ENCODE data around the gene PRR23E. TPM values are rescaled to one million over a fixed set of nuclear protein-coding genes. Genes with fewer than 3 reads are reported as not detected.

Gene PRR23E, protein sequence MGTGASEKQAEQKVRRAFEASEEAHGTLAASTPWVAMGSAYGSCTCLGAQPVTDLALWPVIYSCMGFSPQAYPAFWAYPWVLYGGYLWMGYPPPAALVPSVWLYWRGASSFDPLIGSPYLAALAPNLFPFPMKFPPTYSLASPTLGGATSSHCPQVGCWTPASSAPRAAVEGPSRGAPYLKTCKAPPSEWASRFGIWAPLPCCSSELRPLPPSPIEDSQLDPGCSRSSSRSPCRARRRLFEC
- not detected for total RNA-seq
- polyA plus RNA-seq: not detected

DNA sequence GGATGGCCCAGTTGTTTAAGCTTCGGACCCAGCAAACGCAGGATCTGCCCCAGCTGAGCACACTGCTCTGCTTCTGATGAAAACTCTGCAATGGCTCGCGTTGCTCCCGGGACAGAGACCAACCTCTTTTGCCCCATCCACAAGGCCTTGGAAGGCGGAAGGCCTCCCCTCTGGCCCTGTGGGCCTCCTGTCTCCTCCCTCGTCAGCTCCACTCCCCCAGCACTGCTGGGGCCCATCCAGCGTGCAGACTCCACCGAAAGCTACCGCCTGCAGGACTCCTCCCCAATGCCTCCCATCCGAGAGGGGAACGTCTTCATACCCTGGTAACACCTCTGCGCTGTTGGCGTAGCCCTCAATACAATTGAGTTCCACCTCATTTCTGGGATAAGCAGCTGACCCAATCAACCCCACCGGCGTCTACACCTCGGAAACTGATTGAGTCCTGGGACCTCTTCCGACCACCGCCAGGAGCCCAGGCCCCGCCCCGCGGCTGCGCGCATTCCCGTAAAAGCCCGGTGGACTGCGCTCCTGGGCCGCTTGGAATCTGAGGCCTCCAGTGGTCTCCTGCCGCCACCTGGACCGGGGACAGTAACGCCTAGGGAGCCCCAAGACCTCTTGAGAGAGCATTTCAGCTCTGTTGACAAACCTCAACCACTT is at the start of gene PRR23E:
PRR23E (plus strand) TSS at position 556 of the 657 bp plus-strand sequence. CDS start 3,555 bp downstream, outside the sequence.
- H3K27ac Mint-ChIP-seq: no peak within 1 kb of the TSS
- no peak within 1 kb of the TSS for H3K4me3 Mint-ChIP-seq
- no peaks in the 10 kb centered on the region for H3K4me1 Mint-ChIP-seq
- Histone ChIP-seq H3K27ac (ENCODE audit: insufficient read depth, low read length, poor library complexity, severe bottlenecking) (no peak within 1 kb of the TSS), H3K4me1 (ENCODE audit: control insufficient read depth, insufficient read depth, low read length, poor library complexity, severe bottlenecking) (no peaks in the 10 kb centered on the region), H3K27me3 (ENCODE audit: control insufficient read depth, insufficient read depth, low read length) (no peaks in the 10 kb centered on the region), H3K36me3 (ENCODE audit: control insufficient read depth, insufficient read depth, low read length) (no peaks in the 10 kb centered on the region), H3K4me3 (ENCODE audit: low read depth, low read length) (no peak within 1 kb of the TSS), H3K9me3 (ENCODE audit: control insufficient read depth in 2 of 2, low read length in 2 of 2) (peaks cover 0 to 2% of the 10 kb centered on the region in 2 experiments)
- H3K9me3 Mint-ChIP-seq: peaks cover 0 to 16% (median 4%) of the 10 kb centered on the region in 7 donors
- no peak for ATAC-seq (ENCODE audit: low read depth in 2 of 2)
- no peaks in the 10 kb centered on the region for H3K36me3 Mint-ChIP-seq
- peaks cover 19% of the 10 kb centered on the region for H3K27me3 Mint-ChIP-seq
- DNase-seq: no peak

DNA sequence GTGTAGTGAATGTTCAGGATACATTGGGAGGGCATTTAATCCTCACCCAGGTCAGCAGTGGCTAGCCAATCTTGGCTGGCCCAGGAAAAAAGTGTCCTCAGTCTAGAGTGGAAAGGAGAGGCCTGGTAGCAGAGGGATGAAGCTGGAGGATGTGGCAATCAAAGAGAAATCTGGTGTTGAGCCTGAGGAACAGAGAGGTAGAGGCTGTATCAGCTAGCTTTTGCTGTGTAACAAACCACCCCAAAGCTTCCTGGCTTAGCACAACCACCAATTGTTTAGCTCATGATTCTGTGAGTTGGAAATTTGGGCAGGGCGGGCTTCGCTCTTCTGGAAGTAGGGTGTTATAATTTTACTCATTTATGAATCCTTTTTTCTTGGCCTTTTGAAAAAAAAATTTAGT is 49.8 kb upstream of the PRR23E start:
- Mint-ChIP-seq H3K9me3 (peaks cover 0 to 5% (median 3%) of the 10 kb centered on the region in 7 donors), H3K27me3 (peaks cover under 1% of the 10 kb centered on the region), H3K4me3 (no peak overlapping the region), H3K36me3 (no peaks in the 10 kb centered on the region), H3K27ac (no peak overlapping the region), H3K4me1 (no peaks in the 10 kb centered on the region)
- Histone ChIP-seq H3K36me3 (ENCODE audit: control insufficient read depth, insufficient read depth, low read length) (no peaks in the 10 kb centered on the region), H3K9me3 (ENCODE audit: control insufficient read depth in 2 of 2, low read length in 2 of 2) (no peaks in the 10 kb centered on the region), H3K27me3 (ENCODE audit: control insufficient read depth, insufficient read depth, low read length) (no peaks in the 10 kb centered on the region), H3K4me1 (ENCODE audit: control insufficient read depth, insufficient read depth, low read length, poor library complexity, severe bottlenecking) (no peaks in the 10 kb centered on the region), H3K4me3 (ENCODE audit: low read depth, low read length) (no peak overlapping the region), H3K27ac (ENCODE audit: insufficient read depth, low read length, poor library complexity, severe bottlenecking) (no peak overlapping the region)
- DNase-seq (no peak), ATAC-seq (ENCODE audit: low read depth in 2 of 2) (no peak)

DNA sequence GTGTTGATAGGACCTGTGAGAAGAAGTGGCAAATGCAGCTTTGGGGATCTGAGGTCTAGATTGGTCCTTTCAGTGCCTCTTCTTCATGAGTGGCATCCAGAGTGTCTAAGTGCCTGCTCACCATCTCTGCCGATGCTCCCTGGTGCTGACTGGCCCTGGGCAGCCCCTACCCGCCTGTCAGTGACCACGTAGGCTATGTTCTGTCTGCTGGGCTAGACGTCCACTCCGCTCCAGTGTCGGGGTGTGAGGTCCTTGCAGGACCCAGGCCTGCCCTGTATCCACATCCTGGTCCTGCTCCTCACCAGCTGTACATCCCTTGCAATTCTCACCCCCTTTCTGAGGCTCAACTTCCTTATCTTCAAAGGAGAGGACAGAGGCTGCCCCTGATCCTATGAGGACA is 48.3 kb upstream of the PRR23E start:
- no peak overlapping the region for H3K27ac ChIP-seq (ENCODE audit: insufficient read depth, low read length, poor library complexity, severe bottlenecking)
- Mint-ChIP-seq H3K4me1 (peaks cover 0 to 2% (median 0%) of the 10 kb centered on the region in 4 donors), H3K27ac (no peak overlapping the region), H3K4me3 (no peak overlapping the region), H3K9me3 (peaks cover 0 to 5% (median 3%) of the 10 kb centered on the region in 7 donors), H3K27me3 (no peaks in the 10 kb centered on the region), H3K36me3 (no peaks in the 10 kb centered on the region)
- no peak overlapping the region for H3K4me3 ChIP-seq (ENCODE audit: low read depth, low read length)
- DNase-seq: no peak
- H3K4me1 ChIP-seq (ENCODE audit: control insufficient read depth, insufficient read depth, low read length, poor library complexity, severe bottlenecking): no peaks in the 10 kb centered on the region
- no peaks in the 10 kb centered on the region for H3K36me3 ChIP-seq (ENCODE audit: control insufficient read depth, insufficient read depth, low read length)
- H3K9me3 ChIP-seq (ENCODE audit: control insufficient read depth in 2 of 2, low read length in 2 of 2): no peaks in the 10 kb centered on the region
- no peak for ATAC-seq (ENCODE audit: low read depth in 2 of 2)
- no peaks in the 10 kb centered on the region for H3K27me3 ChIP-seq (ENCODE audit: control insufficient read depth, insufficient read depth, low read length)

DNA sequence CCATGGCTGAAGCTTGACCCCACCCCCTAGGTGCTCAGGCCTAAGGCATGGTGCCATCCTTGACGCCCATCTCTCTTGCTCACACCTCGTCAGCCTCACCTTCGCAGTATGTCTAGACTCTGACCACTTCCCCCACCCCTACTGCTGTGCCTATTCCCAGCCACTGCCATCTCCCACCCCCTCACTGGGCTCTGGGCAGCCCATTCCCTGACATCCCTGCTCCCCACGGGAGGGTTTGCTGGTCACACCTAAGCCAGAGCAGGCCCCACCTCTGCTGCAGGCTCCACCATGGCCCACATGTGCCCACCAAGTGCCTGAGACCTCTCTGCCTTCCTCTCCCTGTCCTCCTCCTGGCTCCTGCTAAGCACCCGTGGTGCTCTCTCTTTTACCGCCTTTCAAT is 47.7 kb upstream of the PRR23E start:
- Histone ChIP-seq H3K4me3 (ENCODE audit: low read depth, low read length) (no peak overlapping the region), H3K9me3 (ENCODE audit: control insufficient read depth in 2 of 2, low read length in 2 of 2) (no peaks in the 10 kb centered on the region), H3K27me3 (ENCODE audit: control insufficient read depth, insufficient read depth, low read length) (no peaks in the 10 kb centered on the region), H3K27ac (ENCODE audit: insufficient read depth, low read length, poor library complexity, severe bottlenecking) (no peak overlapping the region), H3K36me3 (ENCODE audit: control insufficient read depth, insufficient read depth, low read length) (no peaks in the 10 kb centered on the region), H3K4me1 (ENCODE audit: control insufficient read depth, insufficient read depth, low read length, poor library complexity, severe bottlenecking) (no peaks in the 10 kb centered on the region)
- H3K9me3 Mint-ChIP-seq: peaks cover 0 to 5% (median 3%) of the 10 kb centered on the region in 7 donors
- no peak overlapping the region for H3K4me3 Mint-ChIP-seq
- H3K36me3 Mint-ChIP-seq: no peaks in the 10 kb centered on the region
- H3K27ac Mint-ChIP-seq: no peak overlapping the region
- DNase-seq (no peak), ATAC-seq (ENCODE audit: low read depth in 2 of 2) (no peak)
- H3K4me1 Mint-ChIP-seq: peaks cover 0 to 2% (median 0%) of the 10 kb centered on the region in 4 donors
- no peaks in the 10 kb centered on the region for H3K27me3 Mint-ChIP-seq

DNA sequence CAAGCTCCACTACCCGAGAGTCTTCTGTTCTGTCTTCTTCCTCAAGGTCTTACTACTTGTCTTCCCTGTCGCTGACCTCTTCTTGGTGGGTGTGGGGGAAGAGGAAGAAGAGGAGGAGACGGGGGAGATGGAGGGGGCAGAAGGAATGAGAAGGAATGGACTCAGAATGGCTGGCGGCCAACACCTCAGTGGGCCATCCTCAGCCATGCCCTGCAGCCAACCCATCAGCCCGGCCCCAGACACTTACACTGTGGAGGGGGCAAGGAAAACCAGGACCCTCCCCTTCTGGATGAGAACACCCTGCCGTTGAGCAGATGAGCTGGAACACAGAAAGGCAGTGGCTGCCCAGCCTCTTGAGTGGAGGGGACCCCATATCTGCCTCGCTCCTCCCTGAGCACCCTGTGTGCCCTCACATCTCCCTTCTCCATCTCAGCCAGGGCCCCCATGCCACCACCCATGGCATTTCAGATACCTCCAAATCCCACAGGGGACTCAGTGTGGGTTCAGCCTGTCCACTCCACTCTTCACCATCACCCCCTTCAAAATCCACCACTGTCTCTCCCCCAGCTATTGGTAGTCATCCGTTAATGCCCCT is 45.5 kb upstream of the PRR23E start:
- Mint-ChIP-seq H3K9me3 (peaks cover 0 to 5% (median 3%) of the 10 kb centered on the region in 7 donors), H3K27ac (no peak overlapping the region), H3K27me3 (no peaks in the 10 kb centered on the region), H3K36me3 (no peaks in the 10 kb centered on the region), H3K4me1 (peaks cover 0 to 2% (median 0%) of the 10 kb centered on the region in 4 donors), H3K4me3 (no peak overlapping the region)
- DNase-seq (no peak), ATAC-seq (ENCODE audit: low read depth in 2 of 2) (no peak)
- no peak overlapping the region for H3K4me3 ChIP-seq (ENCODE audit: low read depth, low read length)
- H3K9me3 ChIP-seq (ENCODE audit: control insufficient read depth in 2 of 2, low read length in 2 of 2): no peaks in the 10 kb centered on the region
- no peaks in the 10 kb centered on the region for H3K27me3 ChIP-seq (ENCODE audit: control insufficient read depth, insufficient read depth, low read length)
- H3K4me1 ChIP-seq (ENCODE audit: control insufficient read depth, insufficient read depth, low read length, poor library complexity, severe bottlenecking): no peaks in the 10 kb centered on the region
- H3K36me3 ChIP-seq (ENCODE audit: control insufficient read depth, insufficient read depth, low read length): no peaks in the 10 kb centered on the region
- no peak overlapping the region for H3K27ac ChIP-seq (ENCODE audit: insufficient read depth, low read length, poor library complexity, severe bottlenecking)

DNA sequence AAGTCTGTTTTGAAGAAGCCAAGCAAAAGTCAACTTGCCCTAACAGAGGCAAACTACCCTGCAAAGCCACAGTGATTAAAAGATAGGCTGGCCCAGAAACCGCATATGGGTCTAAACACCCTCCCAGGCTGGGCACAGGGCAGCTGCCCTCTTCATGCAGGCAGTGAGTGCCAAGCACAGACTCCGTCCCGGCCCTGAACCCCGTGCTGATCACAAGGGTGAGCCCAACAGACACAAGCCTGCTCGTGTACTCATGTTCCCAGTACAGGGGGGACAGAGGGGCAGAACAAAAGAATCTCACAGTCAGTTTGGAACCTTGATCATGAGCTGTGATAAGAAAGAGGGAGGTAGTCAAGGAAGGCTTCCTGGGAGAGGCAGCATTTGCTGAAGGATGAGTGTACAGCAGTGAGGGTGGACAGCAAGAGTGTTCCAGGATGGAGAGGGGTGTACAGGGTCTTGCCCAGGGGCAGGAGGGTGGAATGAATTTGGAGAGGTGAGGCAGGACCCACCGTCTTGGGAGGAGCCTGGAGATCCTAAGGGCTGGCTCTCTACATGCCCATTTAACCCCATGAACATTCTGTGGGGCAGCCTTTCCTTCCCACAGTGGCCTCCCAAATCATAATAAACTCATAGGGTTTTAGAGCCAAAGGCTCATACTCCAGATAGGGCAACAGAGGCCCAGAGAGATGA is 43.2 kb upstream of the PRR23E start:
- Mint-ChIP-seq H3K27me3 (no peaks in the 10 kb centered on the region), H3K36me3 (no peaks in the 10 kb centered on the region), H3K9me3 (peaks cover 0 to 4% (median 0%) of the 10 kb centered on the region in 7 donors), H3K27ac (no peak overlapping the region), H3K4me1 (peaks cover 0 to 2% (median 0%) of the 10 kb centered on the region in 4 donors), H3K4me3 (no peak overlapping the region)
- no peaks in the 10 kb centered on the region for H3K9me3 ChIP-seq (ENCODE audit: control insufficient read depth in 2 of 2, low read length in 2 of 2)
- DNase-seq (no peak), ATAC-seq (ENCODE audit: low read depth in 2 of 2) (no peak)
- no peaks in the 10 kb centered on the region for H3K4me1 ChIP-seq (ENCODE audit: control insufficient read depth, insufficient read depth, low read length, poor library complexity, severe bottlenecking)
- H3K27me3 ChIP-seq (ENCODE audit: control insufficient read depth, insufficient read depth, low read length): no peaks in the 10 kb centered on the region
- no peaks in the 10 kb centered on the region for H3K36me3 ChIP-seq (ENCODE audit: control insufficient read depth, insufficient read depth, low read length)
- H3K4me3 ChIP-seq (ENCODE audit: low read depth, low read length): no peak overlapping the region
- H3K27ac ChIP-seq (ENCODE audit: insufficient read depth, low read length, poor library complexity, severe bottlenecking): no peak overlapping the region

DNA sequence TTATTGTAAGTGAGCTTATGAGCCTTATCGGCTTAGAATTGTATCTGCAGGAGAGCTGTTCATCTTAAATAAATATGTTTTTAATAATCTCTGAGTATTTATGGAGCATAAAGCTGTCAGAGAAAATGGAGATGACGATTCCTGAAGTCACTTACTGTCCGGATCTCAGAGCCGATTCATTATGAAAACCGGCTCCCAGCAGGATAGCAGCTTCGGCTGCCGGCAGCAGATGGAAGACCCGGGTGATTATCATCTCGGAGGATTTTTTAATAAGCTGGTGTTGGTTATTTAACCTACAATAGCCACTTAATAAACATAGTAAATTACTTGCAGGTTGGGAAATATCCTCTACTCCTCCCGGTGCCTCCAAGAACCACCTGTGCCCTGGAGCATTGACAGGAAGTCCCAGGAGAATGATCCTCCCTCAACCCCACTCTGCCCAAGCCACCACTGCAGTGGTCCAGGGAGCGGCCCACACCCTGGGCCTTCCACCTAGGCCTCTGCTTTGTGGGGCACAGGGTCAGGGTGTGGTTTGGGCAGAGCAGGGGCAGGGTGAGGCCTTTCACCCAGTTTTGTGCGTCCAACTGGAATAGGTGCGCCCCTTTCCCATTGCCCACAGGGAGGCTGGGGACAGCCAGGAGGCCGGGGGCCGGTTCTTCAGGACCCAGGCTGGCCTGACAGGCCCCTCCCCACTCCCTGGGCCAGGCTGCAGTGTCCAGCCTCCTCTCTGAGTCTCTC is 42.2 kb upstream of the PRR23E start:
- no peaks in the 10 kb centered on the region for H3K27me3 Mint-ChIP-seq
- no peaks in the 10 kb centered on the region for H3K27me3 ChIP-seq (ENCODE audit: control insufficient read depth, insufficient read depth, low read length)
- no peaks in the 10 kb centered on the region for H3K36me3 ChIP-seq (ENCODE audit: control insufficient read depth, insufficient read depth, low read length)
- H3K9me3 ChIP-seq (ENCODE audit: control insufficient read depth in 2 of 2, low read length in 2 of 2): no peaks in the 10 kb centered on the region
- H3K4me3 ChIP-seq (ENCODE audit: low read depth, low read length): no peak overlapping the region
- ATAC-seq (ENCODE audit: low read depth in 2 of 2) (no peak), DNase-seq (no peak)
- H3K9me3 Mint-ChIP-seq: peaks cover 0 to 4% (median 0%) of the 10 kb centered on the region in 7 donors
- H3K36me3 Mint-ChIP-seq: no peaks in the 10 kb centered on the region
- H3K4me3 Mint-ChIP-seq: no peak overlapping the region
- peaks cover 0 to 2% (median 0%) of the 10 kb centered on the region in 4 donors for H3K4me1 Mint-ChIP-seq
- H3K27ac Mint-ChIP-seq: no peak overlapping the region
- no peaks in the 10 kb centered on the region for H3K4me1 ChIP-seq (ENCODE audit: control insufficient read depth, insufficient read depth, low read length, poor library complexity, severe bottlenecking)
- no peak overlapping the region for H3K27ac ChIP-seq (ENCODE audit: insufficient read depth, low read length, poor library complexity, severe bottlenecking)

Data from CD4-positive, CD25-positive, alpha-beta regulatory T cell (primary cell).